Thyroid gland (tissue), 4 donors: ENCODE data around the gene ENOX1.
"Not testable (repeated sequence)": the region's sequence is repeated elsewhere in the genome, so short reads cannot be mapped to it uniquely, and the experiment has no call there.

Source experiments
- CTCF ChIP-seq, 6 experiments: fragments of 200-600 bp in 3 of 6; fragments of 450-650 bp in 3 of 6; sonication (generic) in 3 of 6; IDR thresholded peaks; one replicate each; pipeline ENCODE4 v1.5.1; 2016 to 2019; ENCODE audit warnings: antibody characterized with exemption in 6 of 6, mild to moderate bottlenecking in 2 of 6, inconsistent platforms in 1 of 6, moderate library complexity in 1 of 6
- POLR2A ChIP-seq, 2 donors: fragments of 450-650 bp; IDR thresholded peaks; one replicate each; pipeline ENCODE4 v1.6.1; 2017; ENCODE audit warnings: antibody characterized with exemption in 2 of 2, mild to moderate bottlenecking in 2 of 2, moderate library complexity in 1 of 2

- TF ChIP-seq CTCF, POLR2A (IDR thresholded peaks at IDR 0.05): not testable (repeated sequence)
Observed at GRCh38 chr13:43416842-43417241, 369.9 kb downstream of the ENOX1 start.
